NCI-H187 treated with DMSO at 0.1 percent for 48 hours (cell line): ENCODE data around the gene PIAS3.
A peak's percentile ranks its signal among the peaks of the same experiment; 100 is the strongest.
"Not testable (repeated sequence)": the region's sequence is repeated elsewhere in the genome, so short reads cannot be mapped to it uniquely, and the experiment has no call there.

Source experiments
- DNase-seq: peaks from one replicate; lab custom pipeline; 2025; lab: John Stamatoyannopoulos, UW

Gene PIAS3

DNA sequence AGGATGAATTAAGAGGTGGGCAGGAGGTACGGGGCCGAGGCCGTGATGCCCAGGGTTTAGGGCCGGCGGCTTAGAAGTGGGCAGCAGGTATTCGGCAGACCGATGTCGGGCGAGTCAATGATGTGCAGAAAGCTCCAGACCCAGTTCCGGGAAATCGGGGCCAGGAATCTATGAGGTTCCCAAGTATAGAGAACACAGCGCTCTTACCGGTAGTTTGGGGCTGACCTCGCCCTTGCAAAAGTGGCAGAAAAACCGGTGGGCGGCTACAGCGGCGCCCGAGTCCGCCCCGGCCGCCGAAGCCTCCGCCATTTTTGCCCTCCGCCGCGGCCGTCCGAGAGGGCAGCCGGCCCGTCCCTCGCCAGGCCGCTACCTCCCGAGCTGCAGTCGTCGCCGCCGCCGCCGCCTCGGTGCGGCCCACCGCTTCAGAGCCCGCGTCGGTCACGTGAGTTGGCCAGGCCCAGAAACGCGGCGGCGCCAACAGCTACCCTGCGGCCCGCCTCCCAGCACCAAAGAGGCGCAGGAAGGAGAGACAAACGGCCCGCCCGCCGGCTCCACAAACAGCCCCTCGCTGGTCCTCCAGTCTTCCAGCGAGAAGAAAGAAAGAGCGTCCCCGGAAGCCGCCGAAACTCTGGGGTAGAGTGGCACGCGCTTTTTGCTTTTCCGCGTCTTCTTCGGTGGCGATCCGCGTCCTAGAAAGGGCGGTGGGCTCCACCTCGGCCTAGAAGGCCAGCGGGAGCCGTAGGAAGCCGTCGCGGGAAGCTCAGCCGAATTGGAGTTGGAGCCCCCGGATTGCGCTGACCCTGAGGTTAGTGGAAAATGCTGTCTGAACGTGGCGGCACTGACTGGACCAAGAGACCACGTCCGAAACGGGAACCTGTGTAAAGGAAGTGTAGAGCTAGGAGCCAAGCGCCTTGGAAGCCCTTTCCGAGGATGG, 35.0 kb downstream of the PIAS3 start, which contains the start of the genes POLR3C and RNF115:
Gene POLR3C, plus strand, starts transcription at position 636 of the 934 bp plus-strand sequence. CDS start 1,577 bp downstream, outside the sequence.
Gene RNF115, minus strand, starts transcription at position 531 of the 934 bp plus-strand sequence. Its CDS starts 222 bp downstream, at position 309.
- DNase-seq: peak; percentile 92

GRCh38 chr1:145822779-145823331, 36.0 kb downstream of the PIAS3 start:
- not testable (repeated sequence) for DNase-seq

DNA sequence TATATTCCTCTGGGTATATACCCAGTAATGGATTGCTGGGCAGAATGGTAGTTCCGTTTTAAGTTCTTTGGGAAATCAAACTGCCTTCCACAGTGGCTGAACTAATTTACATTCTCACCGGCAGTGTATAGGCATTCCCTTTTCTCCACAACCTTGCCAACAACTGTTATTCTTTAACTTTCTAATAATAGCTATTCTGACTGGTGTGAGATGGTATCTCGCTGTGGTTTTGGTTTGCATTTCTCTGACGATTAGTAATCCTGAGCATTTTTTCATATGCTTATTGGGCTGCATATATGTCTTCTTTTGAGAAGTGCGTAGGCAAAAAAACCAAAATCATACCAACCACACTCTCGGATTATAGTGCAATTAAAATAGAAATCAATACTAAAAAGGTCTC, 40.8 kb downstream of the PIAS3 start:
- DNase-seq: not testable (repeated sequence)

DNA sequence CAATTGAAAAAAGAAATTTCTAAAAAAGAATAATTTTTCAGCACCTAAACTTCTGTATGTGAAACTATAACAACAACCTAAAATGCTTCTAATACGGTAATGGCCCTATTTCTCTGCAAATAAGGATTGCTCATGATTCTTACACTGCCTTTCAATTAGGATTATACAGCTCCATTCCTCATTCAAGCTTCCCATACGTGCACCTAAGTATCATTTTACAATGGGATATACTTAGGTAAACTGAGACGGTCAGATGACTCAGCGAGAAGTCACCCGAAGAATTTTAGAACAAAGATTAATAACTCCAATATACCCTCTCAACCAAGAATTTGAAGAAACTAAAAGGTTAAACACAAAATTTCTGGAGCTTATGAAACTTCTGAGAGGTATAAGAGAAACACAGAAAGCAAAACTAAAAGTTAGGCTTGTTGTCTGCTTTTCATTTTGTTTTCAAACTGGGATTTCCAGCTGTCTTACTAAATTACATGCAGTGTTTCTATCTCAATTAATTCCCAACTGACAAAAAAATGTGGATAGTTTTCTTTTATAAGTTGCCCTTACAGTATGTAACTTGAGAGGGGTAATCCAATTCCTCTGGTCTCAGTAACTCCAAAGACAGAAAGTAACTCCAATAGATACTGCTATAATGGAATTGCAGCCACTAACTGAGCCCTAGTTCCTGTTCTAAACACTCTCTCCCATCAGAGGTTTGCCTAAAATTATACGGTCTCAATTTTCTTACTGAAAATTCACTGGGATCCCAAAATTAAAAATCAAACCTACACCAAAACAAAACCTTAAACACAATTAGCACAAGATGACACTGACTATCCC, 45.7 kb downstream of the PIAS3 start:
- DNase-seq: not testable (repeated sequence)

DNA sequence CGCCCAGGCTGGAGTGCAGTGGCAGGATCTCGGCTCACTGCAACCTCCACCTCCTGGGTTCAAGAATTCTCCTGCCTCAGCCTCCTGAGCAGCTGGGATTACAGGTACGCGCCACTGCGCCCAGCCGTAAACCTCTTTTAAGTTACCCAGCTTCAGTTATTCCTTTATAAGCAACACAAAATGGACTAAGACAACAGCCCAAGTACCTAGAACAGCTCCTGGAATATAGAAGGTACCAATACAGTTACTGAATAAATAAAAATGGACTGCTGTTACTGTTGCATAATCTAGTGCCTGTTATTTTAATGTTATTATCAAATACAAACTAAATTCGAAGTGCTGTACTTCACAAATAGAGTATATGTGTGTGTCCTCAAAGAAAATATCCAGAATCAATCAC, 52.0 kb downstream of the PIAS3 start:
- DNase-seq: no peak

DNA sequence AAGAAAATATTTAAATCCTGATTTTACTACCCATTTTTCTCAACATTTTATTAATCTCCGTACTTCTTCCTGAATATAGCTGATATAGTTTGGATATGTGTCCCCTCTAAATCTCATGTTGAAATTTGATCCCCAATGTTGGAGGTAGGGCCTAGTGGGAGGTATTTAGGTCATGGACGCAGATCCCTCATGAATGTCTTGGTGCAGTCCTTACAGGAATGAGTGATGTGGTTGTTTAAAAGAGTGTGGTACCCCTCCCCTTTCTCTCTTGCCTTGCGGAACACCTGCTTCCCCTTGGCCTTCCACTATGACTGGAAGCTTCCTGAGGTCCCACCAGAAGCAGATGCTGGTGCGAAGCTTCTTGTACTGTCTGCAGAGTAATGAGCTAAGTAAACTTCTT, 52.5 kb downstream of the PIAS3 start:
- no peak for DNase-seq

GRCh38 chr1:145805057-145805456, 53.8 kb downstream of the PIAS3 start:
- no peak for DNase-seq

DNA sequence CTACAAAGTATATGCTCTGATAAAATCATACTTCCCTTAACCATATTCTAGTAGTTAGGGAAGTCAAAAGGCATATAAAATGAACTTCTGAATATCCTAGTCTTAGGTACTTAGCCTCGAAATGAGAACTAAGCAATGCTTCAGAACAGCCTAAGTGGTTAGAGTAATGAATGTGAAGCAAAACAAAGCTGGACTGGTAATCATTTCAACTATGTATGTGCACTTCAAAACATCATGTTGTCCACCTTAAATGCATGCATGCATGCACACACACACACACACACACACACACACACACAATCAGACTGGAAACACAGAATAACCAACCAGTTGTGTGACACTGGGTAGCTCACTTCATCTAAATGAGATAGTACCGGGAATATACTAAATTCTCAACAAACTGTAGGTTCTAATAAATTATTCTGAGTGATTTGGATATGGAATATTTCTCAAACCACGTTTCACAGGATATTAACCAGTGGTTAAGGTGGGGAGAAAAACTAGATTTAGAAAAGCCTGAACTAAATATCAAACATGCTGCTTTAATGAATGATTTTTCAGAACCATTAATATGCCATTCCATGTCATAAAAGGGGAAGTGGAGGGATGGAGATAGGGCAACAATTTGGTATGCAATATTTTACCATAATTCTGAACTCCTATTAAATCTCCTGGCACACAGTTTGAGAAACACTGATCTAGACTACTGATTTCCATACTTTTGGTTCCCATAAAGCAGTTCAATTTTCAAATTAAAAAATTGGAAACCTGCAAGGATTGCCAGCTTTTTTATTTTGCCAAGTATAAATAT, 54.4 kb downstream of the PIAS3 start:
- DNase-seq: no peak

DNA sequence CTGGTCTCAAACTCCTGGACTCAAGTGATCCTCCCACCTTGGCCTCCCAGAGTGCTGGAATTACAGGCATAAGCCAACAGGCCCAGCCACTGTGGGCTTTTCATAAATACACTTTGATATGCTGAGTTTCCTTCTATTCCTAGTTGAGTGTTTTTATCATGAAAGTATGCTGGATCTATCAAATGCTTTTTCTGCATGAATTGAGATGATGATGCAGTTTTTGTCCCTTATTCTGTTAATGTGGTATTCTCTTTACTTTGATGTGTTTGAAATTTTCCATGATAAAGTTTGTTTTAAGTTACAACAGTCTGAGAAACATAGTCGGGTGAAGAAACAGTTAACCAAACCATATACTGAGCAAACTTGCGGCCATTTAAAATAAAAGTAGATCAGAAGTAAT, 59.1 kb downstream of the PIAS3 start:
- no peak for DNase-seq
